ENCODE measurements around the gene BANP.
"Not testable (repeated sequence)": the region's sequence is repeated elsewhere in the genome, so short reads cannot be mapped to it uniquely, and the experiment has no call there.

BANP gene

GRCh38 chr16:88067530-88068411 is 116.5 kb downstream of the BANP start:
- no peak for FAIRE-seq

- no peak for FAIRE-seq
These were observed 117.5 kb downstream of the BANP start for GRCh38 chr16:88068476-88069396.

GRCh38 chr16:88069397-88070168 is 118.3 kb downstream of the BANP start:
- no peak for FAIRE-seq

- FAIRE-seq: no peak
These were observed 119.1 kb downstream of the BANP start for GRCh38 chr16:88070341-88070740.

GRCh38 chr16:88070989-88071625 is 119.9 kb downstream of the BANP start:
- no peak for FAIRE-seq

- no peak for FAIRE-seq
These were observed 120.7 kb downstream of the BANP start for GRCh38 chr16:88071908-88072307.

- FAIRE-seq: no peak
These were observed 121.4 kb downstream of the BANP start for GRCh38 chr16:88072571-88073001.

- no peak for FAIRE-seq
These were observed 122.0 kb downstream of the BANP start for GRCh38 chr16:88073201-88073721.

GRCh38 chr16:88074041-88074440 is 122.8 kb downstream of the BANP start:
- FAIRE-seq: no peak

- FAIRE-seq: no peak
These were observed 125.1 kb downstream of the BANP start for GRCh38 chr16:88076211-88076931.

- not testable (repeated sequence) for FAIRE-seq
These were observed 125.7 kb downstream of the BANP start for GRCh38 chr16:88076932-88077320.

- FAIRE-seq: no peak
These were observed 126.3 kb downstream of the BANP start for GRCh38 chr16:88077328-88078108.

- no peak for FAIRE-seq
These were observed 127.0 kb downstream of the BANP start for GRCh38 chr16:88078111-88078775.

GRCh38 chr16:88083582-88083981 is 132.3 kb downstream of the BANP start:
- no peak for FAIRE-seq

- FAIRE-seq: no peak
These were observed 133.6 kb downstream of the BANP start for GRCh38 chr16:88084881-88085280.

- FAIRE-seq: no peak
These were observed 135.6 kb downstream of the BANP start for GRCh38 chr16:88086571-88087516.

GRCh38 chr16:88087517-88087877 is 136.3 kb downstream of the BANP start:
- FAIRE-seq: no peak

- FAIRE-seq: no peak
These were observed 136.9 kb downstream of the BANP start for GRCh38 chr16:88088161-88088581.

- not testable (repeated sequence) for FAIRE-seq
These were observed 137.4 kb downstream of the BANP start for GRCh38 chr16:88088611-88089010.
